HTR-8/SVneo (cell line): ENCODE measurements around the gene F7.
A peak's percentile ranks its signal among the peaks of the same experiment; 100 is the strongest.
"Not testable (repeated sequence)": the region's sequence is repeated elsewhere in the genome, so short reads cannot be mapped to it uniquely, and the experiment has no call there.

ENCODE experiments used
- DNase-seq: peaks from one replicate; pipeline ENCODE4 v3.0.0; 2011; ENCODE audit warnings: low spot score, mixed read lengths; ENCODE audit not compliant: insufficient read length
- FAIRE-seq: peaks from 2 replicates; lab custom pipeline; 2011; peaks lifted over from hg19 to GRCh38; lab: Jason Lieb, UNC

Gene F7

GRCh38 chr13:113096052-113096744 lies 9.4 kb upstream of the F7 start:
- DNase-seq, result no peak

GRCh38 chr13:113096745-113097305 lies 8.8 kb upstream of the F7 start:
- no peak for FAIRE-seq
- no peak for DNase-seq

More at GRCh38 chr13:113096052-113096744, 9.4 kb upstream of the F7 start:
- FAIRE-seq, result no peak

- FAIRE-seq (no peak), DNase-seq (no peak)
Observed at GRCh38 chr13:113097651-113098050, 7.9 kb upstream of the F7 start.

- FAIRE-seq (no peak), DNase-seq (no peak)
Observed at GRCh38 chr13:113098162-113098732, 7.3 kb upstream of the F7 start.

- DNase-seq (no peak), FAIRE-seq (no peak)
Observed at GRCh38 chr13:113099142-113099541, 6.4 kb upstream of the F7 start.

- not testable (repeated sequence) for DNase-seq, FAIRE-seq
Observed at GRCh38 chr13:113102302-113102701, 3.3 kb upstream of the F7 start.

GRCh38 chr13:113102727-113103126 lies 2.9 kb upstream of the F7 start:
- FAIRE-seq (no peak), DNase-seq (no peak)

- FAIRE-seq, result no peak
- no peak for DNase-seq
Observed at GRCh38 chr13:113103646-113104045, 1.9 kb upstream of the F7 start.

GRCh38 chr13:113105921-113106452 lies 396 bp downstream of the F7 start:
- FAIRE-seq, result no peak
- DNase-seq, result no peak

GRCh38 chr13:113106711-113107351 lies 1.2 kb downstream of the F7 start:
- FAIRE-seq (no peak), DNase-seq (no peak)

GRCh38 chr13:113108521-113108920 lies 2.9 kb downstream of the F7 start:
- FAIRE-seq, result not testable (repeated sequence)

GRCh38 chr13:113109151-113110047 lies 3.8 kb downstream of the F7 start:
- DNase-seq, result no peak
- FAIRE-seq, result no peak

More at GRCh38 chr13:113108521-113108920, 2.9 kb downstream of the F7 start:
- DNase-seq, result not testable (repeated sequence)

- no peak for FAIRE-seq
- DNase-seq, result no peak
Observed at GRCh38 chr13:113110048-113110851, 4.7 kb downstream of the F7 start.

- DNase-seq (no peak), FAIRE-seq (no peak)
Observed at GRCh38 chr13:113110852-113111315, 5.3 kb downstream of the F7 start.

GRCh38 chr13:113111821-113112220 lies 6.2 kb downstream of the F7 start:
- not testable (repeated sequence) for DNase-seq, FAIRE-seq

- DNase-seq, FAIRE-seq: not testable (repeated sequence)
Observed at GRCh38 chr13:113112475-113112874, 6.9 kb downstream of the F7 start.

- DNase-seq (no peak), FAIRE-seq (peak; percentile 96)
Observed at GRCh38 chr13:113112893-113113845, 7.6 kb downstream of the F7 start.

GRCh38 chr13:113113846-113114271 lies 8.3 kb downstream of the F7 start:
- DNase-seq, result no peak
- no peak for FAIRE-seq
